Caco-2 (cell line): ENCODE data around the gene ENPP4. TPM values are rescaled to one million over a fixed set of nuclear protein-coding genes. Genes with fewer than 3 reads are reported as not detected.
"Not testable (repeated sequence)": the region's sequence is repeated elsewhere in the genome, so short reads cannot be mapped to it uniquely, and the experiment has no call there.

ENCODE experiments used
- BruUV-seq: library from RNA; stranded (reverse); fragments of 400-500 nt; replicated peaks from 2 replicates; lab custom pipeline; 2021; lab: Mats Ljungman, UMichigan
- CTCF ChIA-PET: fragments of 300-600 bp; sonication (Branson Sonifier 250); formaldehyde crosslinking; loops from one replicate; lab custom pipeline; 2022; ENCODE audit warnings: antibody characterized with exemption; lab: Charles Lee
- POLR2A ChIA-PET: fragments of 300-600 bp; sonication (Branson Sonifier 250); formaldehyde crosslinking; loops from one replicate; lab custom pipeline; 2022; ENCODE audit warnings: antibody characterized with exemption; lab: Charles Lee
- DNase-seq, 2 experiments: peaks; one replicate each; pipeline versions ENCODE4 v3.0.0 to v3.0.0-alpha.2; 2020 to 2022
- H3K27me3 ChIP-seq: replicated peaks from 2 replicates; pipeline ENCODE4 v1.6.0; 2011; ENCODE audit warnings: low read length; ENCODE audit not compliant: control insufficient read depth, insufficient read depth
- H3K36me3 ChIP-seq: 2 replicates; pipeline ENCODE4 v1.5.1; 2011; ENCODE audit warnings: low read length; ENCODE audit not compliant: control insufficient read depth, insufficient read depth
- H3K4me1 ChIP-seq: fragments of 250-450 bp; sonication (Bioruptor Pico); 2 replicates; pipeline ENCODE4 v1.5.1; 2020; ENCODE audit warnings: mild to moderate bottlenecking
- H3K4me3 ChIP-seq: 2 replicates; pipeline ENCODE4 v1.5.1; 2011; ENCODE audit warnings: low read depth, mild to moderate bottlenecking, control low read depth, low read length
- H3K9me3 ChIP-seq: fragments of 250-450 bp; sonication (Bioruptor Pico); 2 replicates; pipeline ENCODE4 v1.5.1; 2020; ENCODE audit warnings: mild to moderate bottlenecking, moderate library complexity
- H3K27ac Mint-ChIP-seq: one replicate; pipeline ENCODE4 v1.8.0; 2022; ENCODE audit warnings: mixed read lengths; ENCODE audit not compliant: unreplicated experiment
- H3K27me3 Mint-ChIP-seq: one replicate; pipeline ENCODE4 v1.8.0; 2022; ENCODE audit warnings: mixed read lengths; ENCODE audit not compliant: insufficient read depth, unreplicated experiment
- H3K36me3 Mint-ChIP-seq: one replicate; pipeline ENCODE4 v1.8.0; 2022; ENCODE audit warnings: mild to moderate bottlenecking, mixed read lengths; ENCODE audit not compliant: insufficient read depth, unreplicated experiment
- H3K4me1 Mint-ChIP-seq: one replicate; pipeline ENCODE4 v1.8.0; 2022; ENCODE audit warnings: low read depth, mixed read lengths; ENCODE audit not compliant: unreplicated experiment
- H3K4me3 Mint-ChIP-seq: one replicate; pipeline ENCODE4 v1.8.0; 2022; ENCODE audit warnings: mild to moderate bottlenecking, moderate library complexity, mixed read lengths; ENCODE audit not compliant: unreplicated experiment
- H3K9me3 Mint-ChIP-seq: one replicate; pipeline ENCODE4 v1.8.0; 2022; ENCODE audit warnings: mixed read lengths; ENCODE audit not compliant: unreplicated experiment
- intact Hi-C: fragments of 100-400 bp; cut with micrococcal nuclease; formaldehyde crosslinking; loops from one replicate; pipeline ENCODE4 v1.10.0; 2022; ENCODE audit not compliant: unreplicated experiment
- total RNA-seq: library from RNA; stranded (reverse); gene quantifications from 2 replicates; pipeline ENCODE4 v1.2.3, GENCODE V29; 2022
- TF ChIP-seq, protein P1 (sequence below), 2 experiments: fragments of 200-600 bp in 1 of 2; IDR thresholded peaks; 1 replicate in 1 of 2; 2 replicates in 1 of 2; pipeline versions ENCODE4 v1.5.1 to v1.8.0; 2011 to 2022; ENCODE audit warnings: antibody characterized with exemption in 1 of 2, control low read depth in 1 of 2, inconsistent platforms in 1 of 2, low read depth in 1 of 2, low read length in 1 of 2, mild to moderate bottlenecking in 1 of 2, moderate library complexity in 1 of 2; ENCODE audit not compliant: insufficient read depth in 1 of 2, severe bottlenecking in 1 of 2, unreplicated experiment in 1 of 2

Gene ENPP4
- total RNA-seq, 1 experiment from 2014 or later: 2.7 TPM

- no peaks in the 10 kb centered on the region for H3K9me3 Mint-ChIP-seq
- POLR2A ChIA-PET: no interaction called here
These were observed 7.6 kb downstream of the ENPP4 start for GRCh38 chr6:46137387-46137786.

GRCh38 chr6:46138281-46138680, 8.5 kb downstream of the ENPP4 start:
- Mint-ChIP-seq H3K9me3 (no peaks in the 10 kb centered on the region), H3K27ac (no peak overlapping the region), H3K27me3 (peaks cover 8% of the 10 kb centered on the region), H3K36me3 (no peaks in the 10 kb centered on the region), H3K4me1 (no peaks in the 10 kb centered on the region), H3K4me3 (no peak overlapping the region)
- H3K36me3 ChIP-seq: no peaks in the 10 kb centered on the region
- DNase-seq: no peak
- ChIA-PET CTCF (no interaction called here), POLR2A (no interaction called here)
- no peaks in the 10 kb centered on the region for H3K9me3 ChIP-seq
- BruUV-seq: no TSS peak
- no peaks in the 10 kb centered on the region for H3K27me3 ChIP-seq
- TF ChIP-seq, protein P1, sequence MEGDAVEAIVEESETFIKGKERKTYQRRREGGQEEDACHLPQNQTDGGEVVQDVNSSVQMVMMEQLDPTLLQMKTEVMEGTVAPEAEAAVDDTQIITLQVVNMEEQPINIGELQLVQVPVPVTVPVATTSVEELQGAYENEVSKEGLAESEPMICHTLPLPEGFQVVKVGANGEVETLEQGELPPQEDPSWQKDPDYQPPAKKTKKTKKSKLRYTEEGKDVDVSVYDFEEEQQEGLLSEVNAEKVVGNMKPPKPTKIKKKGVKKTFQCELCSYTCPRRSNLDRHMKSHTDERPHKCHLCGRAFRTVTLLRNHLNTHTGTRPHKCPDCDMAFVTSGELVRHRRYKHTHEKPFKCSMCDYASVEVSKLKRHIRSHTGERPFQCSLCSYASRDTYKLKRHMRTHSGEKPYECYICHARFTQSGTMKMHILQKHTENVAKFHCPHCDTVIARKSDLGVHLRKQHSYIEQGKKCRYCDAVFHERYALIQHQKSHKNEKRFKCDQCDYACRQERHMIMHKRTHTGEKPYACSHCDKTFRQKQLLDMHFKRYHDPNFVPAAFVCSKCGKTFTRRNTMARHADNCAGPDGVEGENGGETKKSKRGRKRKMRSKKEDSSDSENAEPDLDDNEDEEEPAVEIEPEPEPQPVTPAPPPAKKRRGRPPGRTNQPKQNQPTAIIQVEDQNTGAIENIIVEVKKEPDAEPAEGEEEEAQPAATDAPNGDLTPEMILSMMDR (IDR thresholded peaks at IDR 0.05; ENCODE audit: insufficient read depth in 1 of 2, low read depth in 1 of 2, low read length in 1 of 2, severe bottlenecking in 1 of 2, unreplicated experiment in 1 of 2): no peak
- no peak overlapping the region for H3K4me3 ChIP-seq
- intact Hi-C loops: no loop called here
- no peaks in the 10 kb centered on the region for H3K4me1 ChIP-seq

More at GRCh38 chr6:46137387-46137786, 7.6 kb downstream of the ENPP4 start:
- Mint-ChIP-seq H3K36me3 (no peaks in the 10 kb centered on the region), H3K27ac (no peak overlapping the region), H3K4me3 (no peak overlapping the region), H3K4me1 (no peaks in the 10 kb centered on the region), H3K27me3 (peaks cover 8% of the 10 kb centered on the region)
- TF ChIP-seq, protein P1 (IDR thresholded peaks at IDR 0.05; ENCODE audit: insufficient read depth in 1 of 2, low read depth in 1 of 2, low read length in 1 of 2, severe bottlenecking in 1 of 2, unreplicated experiment in 1 of 2): no peak
- H3K27me3 ChIP-seq: no peaks in the 10 kb centered on the region
- no peaks in the 10 kb centered on the region for H3K9me3 ChIP-seq
- no peaks in the 10 kb centered on the region for H3K4me1 ChIP-seq
- no peaks in the 10 kb centered on the region for H3K36me3 ChIP-seq
- intact Hi-C loops: no loop called here
- no peak overlapping the region for H3K4me3 ChIP-seq
- CTCF ChIA-PET: no interaction called here
- no peak for DNase-seq
- BruUV-seq: no TSS peak

DNA sequence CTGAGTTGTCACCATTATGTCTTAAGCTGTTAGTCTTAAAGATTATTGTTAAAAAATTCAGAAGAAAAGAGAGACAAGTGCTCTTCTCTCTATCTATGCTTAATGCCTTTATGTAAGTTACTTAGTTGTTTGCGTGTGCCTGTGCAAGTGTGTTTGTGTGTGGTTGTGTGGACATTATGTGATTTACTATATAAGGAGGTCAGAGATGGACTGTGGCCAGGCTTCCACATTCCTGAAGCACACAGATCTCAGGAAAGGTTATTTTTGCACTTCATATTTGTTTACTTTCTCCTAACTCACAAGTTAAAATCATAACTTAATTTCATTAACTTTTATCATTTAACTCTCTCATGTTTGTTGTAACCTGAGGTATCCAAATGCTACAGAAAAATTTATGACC, 14.5 kb downstream of the ENPP4 start:
- intact Hi-C loops: no loop called here
- Mint-ChIP-seq H3K27me3 (no peaks in the 10 kb centered on the region), H3K36me3 (no peaks in the 10 kb centered on the region), H3K4me3 (no peak overlapping the region), H3K27ac (no peak overlapping the region), H3K9me3 (no peaks in the 10 kb centered on the region), H3K4me1 (no peaks in the 10 kb centered on the region)
- TF ChIP-seq, protein P1 (IDR thresholded peaks at IDR 0.05; ENCODE audit: insufficient read depth in 1 of 2, low read depth in 1 of 2, low read length in 1 of 2, severe bottlenecking in 1 of 2, unreplicated experiment in 1 of 2): no peak
- DNase-seq: no peak
- no peaks in the 10 kb centered on the region for H3K36me3 ChIP-seq
- no peaks in the 10 kb centered on the region for H3K4me1 ChIP-seq
- POLR2A ChIA-PET: no interaction called here
- H3K9me3 ChIP-seq: no peaks in the 10 kb centered on the region
- H3K4me3 ChIP-seq: no peak overlapping the region
- H3K27me3 ChIP-seq: no peaks in the 10 kb centered on the region
- no TSS peak for BruUV-seq
- CTCF ChIA-PET: no interaction called here

DNA sequence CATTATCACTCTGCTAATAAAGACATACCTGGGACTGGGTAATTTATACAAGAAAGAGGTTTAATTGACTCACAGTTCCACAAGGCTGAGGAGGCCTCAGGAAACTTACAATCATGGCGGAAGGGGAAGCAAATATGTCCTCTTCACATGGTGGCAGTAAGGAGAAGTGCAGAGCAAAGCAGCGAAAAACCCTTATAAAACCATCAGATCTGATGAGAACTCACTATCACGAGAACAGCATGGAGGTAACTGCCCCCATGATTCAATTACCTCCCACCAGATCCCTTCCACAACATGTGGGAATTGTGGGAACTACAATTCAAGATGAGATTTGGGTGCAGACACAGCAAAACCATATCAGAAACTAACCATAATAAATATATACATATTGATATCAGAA, 19.3 kb downstream of the ENPP4 start:
- CTCF ChIA-PET, H3K4me3 ChIP-seq, H3K4me3 Mint-ChIP-seq, POLR2A ChIA-PET, DNase-seq, H3K9me3 Mint-ChIP-seq, H3K4me1 ChIP-seq, H3K27me3 Mint-ChIP-seq, H3K27me3 ChIP-seq, H3K36me3 ChIP-seq, H3K9me3 ChIP-seq, H3K36me3 Mint-ChIP-seq, H3K4me1 Mint-ChIP-seq, intact Hi-C loops, BruUV-seq, H3K27ac Mint-ChIP-seq: not testable (repeated sequence)
